Stimulated activated CD8-positive, alpha-beta memory T cell treated with anti-CD3 and anti-CD28 coated beads, Interleukin-7, amount 100 ng/mL, for 4 hours (primary cell): ENCODE data around the gene DPM2.
A peak's percentile ranks its signal among the peaks of the same experiment; 100 is the strongest.

Source experiments
- DNase-seq, 2 donors: peaks; one replicate each; pipeline ENCODE4 v3.0.0-alpha.2; 2020; ENCODE audit warnings: low read depth in 2 of 2

The DPM2 gene

DNA sequence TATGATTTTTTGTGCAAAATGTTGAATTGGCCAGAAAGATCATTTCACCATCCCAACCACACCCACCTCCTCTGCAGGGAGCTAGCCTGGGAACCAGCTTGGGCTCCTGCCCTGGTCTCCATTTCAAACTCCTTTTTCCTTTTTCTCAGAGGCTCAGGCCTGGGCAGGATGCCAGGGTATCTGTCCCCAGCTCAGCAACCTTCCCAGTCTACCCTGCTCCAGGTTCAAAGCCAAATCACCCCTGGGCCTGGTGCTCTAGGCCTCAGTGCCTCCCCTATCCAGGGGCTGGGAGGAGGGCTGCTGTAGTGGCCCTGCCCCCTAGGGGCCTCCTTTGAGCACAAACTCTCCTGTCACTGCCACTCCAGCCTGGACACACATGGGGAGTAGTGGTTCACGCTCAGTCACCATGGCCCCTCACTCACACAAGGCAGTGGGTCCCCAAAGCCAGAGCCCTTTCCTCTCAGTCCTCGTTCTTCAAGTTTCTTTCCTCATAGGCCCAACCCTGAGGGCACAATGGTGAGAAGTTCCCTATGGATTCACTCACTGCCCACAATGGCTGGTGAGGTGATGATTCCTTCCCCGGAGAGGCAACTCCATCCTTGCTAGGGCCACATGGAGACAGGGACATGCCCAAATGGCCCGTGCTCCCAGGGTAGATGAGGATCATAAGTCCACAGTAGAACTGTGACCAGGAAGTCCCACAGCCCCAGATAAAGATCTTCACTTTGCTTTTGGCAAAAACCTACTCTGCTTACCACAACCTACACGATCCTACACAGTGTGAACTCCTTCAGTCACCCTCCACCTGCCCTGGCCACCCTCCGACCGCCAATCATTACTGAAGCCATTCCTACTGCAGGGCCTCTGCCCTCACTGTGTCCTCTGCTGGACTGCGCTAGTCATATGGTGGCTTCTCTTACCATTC, 19.2 kb downstream of the DPM2 start:
- no peak for DNase-seq

DNA sequence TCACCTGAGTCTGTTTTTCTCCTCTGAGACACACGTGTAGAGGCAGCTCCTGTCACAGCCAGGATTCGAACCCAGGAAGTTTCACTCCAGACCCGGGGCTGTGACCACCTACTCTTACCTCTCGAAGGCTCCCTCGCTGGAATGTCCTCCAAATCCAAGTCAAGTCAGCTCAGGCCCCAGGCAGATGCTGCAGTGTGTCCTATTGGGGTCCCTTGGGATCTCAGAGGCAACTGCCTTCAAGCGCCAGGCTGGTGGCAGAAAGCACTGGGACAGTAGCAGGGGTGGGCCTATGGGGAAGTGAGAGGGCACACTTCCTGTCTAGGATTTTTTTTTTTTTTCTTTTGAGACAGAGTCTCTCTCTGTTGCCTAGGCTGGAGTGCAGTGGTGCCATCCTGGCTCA, 20.1 kb downstream of the DPM2 start:
- DNase-seq: no peak

DNA sequence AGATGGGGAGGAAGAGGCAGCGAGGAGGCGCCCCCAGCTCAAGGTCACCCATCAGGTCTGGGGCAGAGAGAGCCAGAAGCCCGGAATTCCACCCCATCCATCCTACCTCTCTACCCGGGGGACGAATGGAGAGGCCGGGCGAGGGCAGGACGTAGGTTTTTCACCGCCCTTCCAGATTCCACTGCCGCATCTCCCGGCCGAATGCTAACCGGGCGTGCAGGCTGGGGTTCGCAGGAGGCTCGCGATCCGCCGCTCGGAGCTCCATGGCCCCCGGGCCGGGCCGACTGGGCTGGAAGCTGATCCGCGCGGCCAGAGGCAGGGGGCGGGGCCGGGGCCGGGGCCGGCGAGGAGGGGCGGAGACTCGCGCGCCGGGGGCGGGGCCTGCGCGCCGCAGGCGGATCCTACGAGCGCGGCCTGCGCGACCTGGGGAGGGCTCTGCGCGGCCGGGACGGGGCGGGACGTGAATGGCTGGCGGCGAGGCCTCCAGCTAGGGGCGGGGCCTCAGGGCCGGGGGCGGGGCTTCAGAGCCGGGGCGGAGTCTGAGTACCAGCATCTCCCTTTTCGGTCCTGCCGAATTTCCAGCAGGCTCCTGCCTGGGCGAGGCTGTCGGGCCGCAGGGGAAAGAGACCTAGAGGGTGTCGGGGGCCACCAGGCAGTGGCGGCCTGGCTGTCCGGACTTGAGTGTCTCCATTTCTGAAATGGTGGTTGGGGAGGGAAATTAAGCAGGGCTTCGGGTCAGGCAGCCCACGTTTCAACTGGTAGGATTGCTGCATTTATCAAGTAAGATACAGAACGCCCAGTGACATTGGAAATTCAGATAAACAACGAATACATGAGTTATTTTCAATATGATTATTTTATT, 20.7 kb downstream of the DPM2 start, which contains the start of gene ST6GALNAC4:
Gene ST6GALNAC4 (minus strand): TSS at position 322 of the 862 bp plus-strand sequence. CDS start 622 bp downstream, outside the sequence.
- peak; percentile 88 to 92 for DNase-seq

DNA sequence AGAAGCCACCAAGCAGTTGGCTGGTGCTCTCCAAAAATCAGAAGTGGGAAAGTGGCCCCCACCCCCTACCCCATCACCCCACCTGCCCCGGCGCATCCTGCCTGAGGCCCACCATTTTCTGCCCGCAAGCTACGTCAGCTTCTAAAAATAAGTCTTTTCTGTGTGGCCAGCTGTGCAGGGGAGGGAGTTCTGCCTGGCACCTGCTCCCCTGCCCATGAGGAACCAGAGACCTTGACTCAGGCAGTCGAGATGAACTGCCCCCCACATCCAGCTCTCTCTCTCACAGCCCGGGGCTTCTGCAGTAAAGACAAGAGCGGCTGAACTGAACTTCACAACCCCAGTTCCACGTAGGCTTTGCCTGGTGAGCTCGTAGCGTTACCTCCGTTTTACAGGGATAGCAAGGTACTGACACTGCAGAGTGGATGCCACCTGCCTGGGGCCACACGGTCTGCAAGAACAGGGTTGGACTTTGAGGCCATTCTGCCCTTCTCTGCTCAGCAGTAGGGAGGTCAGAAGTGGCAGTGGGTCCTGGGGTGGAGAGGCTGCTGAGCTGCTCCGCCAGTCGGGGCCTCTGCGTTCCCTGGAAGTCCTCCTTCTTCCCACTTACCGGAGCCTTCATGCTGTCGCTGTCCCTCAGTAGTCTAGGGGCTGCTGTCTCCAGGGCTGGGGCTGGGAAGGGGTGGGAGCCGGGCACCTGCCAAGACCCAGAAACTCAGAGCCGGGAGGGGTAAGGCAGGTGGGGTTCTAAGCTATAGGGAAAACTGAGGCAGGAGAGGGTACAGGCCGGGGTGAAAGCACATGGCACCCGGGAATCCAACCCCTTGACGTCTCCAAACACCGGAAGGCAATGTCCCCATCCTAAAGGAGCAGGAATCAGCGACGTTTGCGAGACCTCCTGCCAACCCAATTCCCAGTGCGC, 21.6 kb downstream of the DPM2 start:
- DNase-seq: no peak

GRCh38 chr9:127915325-127915752, 22.3 kb downstream of the DPM2 start:
- DNase-seq: no peak

DNA sequence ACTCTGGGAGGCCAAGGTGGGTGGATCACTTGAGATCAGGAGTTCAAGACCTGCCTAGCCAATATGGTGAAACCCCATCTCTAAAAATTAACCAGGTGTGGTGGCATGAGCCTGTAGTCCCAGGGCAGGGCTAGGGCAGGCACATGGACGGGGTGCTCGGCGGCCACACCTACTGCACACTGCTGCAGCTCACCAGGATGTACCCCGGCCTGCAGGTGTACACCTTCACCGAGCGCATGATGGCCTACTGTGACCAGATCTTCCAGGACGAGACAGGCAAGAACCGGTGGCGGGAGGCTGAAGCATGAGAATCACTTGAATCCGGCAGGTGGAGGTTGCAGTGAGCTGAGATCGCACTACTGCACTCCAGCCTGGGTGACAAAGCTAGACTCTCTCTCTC, 24.0 kb downstream of the DPM2 start:
- no peak for DNase-seq

DNA sequence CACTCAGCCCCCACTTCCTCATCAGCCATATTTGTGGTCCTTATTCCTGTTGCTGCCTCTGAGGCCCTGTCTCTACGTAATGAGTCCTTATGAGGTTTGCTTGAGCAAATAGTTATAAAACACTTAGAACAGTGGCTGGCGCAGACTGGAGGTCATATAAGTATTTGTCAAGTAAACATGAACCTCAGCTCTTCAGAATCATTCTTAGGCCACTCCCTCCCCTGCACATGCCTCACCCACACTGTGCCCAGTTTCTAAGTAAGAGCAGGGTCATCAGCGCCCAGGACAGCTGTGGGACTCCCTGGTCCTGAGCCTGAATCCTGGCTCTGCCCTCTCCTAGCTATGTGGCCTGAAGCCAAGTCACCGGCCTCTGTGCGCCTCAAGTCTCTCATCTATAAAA, 24.8 kb downstream of the DPM2 start:
- DNase-seq: no peak

DNA sequence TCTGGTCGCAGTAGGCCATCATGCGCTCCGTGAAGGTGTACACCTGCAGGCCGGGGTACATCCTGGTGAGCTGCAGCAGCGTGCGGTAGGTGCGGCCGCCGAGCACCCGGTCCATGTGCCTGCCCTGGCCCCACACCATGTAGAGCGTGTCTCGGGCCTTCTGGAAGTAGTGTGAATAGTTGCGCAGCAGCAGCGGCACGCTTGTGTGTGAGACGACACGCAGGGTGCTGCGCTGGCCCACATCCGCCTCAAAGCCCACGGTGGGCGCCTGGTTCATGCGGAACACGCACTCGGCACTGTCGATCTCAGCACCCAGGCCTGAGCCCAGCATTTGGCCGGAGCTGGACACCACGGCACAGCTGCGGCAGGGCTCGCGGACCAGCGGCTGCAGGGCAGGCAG, 25.4 kb downstream of the DPM2 start:
- no peak for DNase-seq

DNA sequence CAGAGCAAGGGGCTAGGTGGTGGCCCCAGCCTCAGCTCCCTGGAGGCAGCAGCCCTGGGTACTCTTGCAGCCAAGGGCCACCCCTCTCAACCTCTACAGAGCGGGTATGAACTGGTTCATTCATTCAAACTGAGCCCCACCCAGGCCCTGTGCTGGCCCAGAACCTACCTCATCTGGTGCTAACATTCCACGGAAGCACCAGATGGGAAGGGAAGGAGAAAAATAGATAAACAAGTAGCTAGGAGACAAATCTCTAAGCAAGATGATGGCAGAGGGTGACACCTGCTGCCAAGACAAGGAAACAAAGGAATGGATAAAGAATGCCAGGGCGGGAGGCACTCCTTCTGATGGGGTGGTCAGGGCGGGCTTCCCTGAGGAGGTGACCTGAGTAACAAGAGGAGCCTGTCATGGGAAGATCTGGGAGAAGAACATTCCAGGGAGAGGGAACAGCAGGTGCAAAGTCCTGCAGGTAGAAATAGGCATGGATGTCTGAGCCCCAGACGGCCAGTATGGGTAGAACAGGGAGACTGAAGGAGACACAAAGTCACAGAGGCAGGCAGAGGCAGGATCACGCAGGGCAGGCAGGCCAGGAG, 26.9 kb downstream of the DPM2 start:
- no peak for DNase-seq

DNA sequence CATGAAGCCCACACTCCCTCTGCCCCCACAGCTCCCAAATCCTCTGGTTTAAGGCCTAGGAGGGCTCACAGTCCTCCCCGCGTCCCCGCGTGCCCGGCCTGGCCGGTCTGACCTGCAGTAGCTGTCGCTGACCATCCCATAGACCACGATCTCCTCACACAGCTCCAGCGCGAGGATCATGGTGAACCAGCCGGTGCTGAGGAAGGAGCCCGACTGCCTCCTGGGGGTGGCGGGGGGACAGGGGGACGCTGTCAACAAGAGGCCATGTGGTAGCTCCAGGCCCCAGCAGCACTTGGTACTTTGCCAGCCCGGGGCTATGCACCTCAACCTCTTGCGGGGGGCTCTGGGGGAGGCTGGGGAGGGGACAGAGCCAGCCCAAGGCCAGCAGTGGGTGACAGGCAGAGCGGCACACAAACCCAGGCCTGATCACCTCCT, 27.8 kb downstream of the DPM2 start:
- DNase-seq: no peak

GRCh38 chr9:127908660-127908926, 29.1 kb downstream of the DPM2 start:
- DNase-seq: no peak

GRCh38 chr9:127907867-127908659, 29.6 kb downstream of the DPM2 start:
- DNase-seq: no peak

DNA sequence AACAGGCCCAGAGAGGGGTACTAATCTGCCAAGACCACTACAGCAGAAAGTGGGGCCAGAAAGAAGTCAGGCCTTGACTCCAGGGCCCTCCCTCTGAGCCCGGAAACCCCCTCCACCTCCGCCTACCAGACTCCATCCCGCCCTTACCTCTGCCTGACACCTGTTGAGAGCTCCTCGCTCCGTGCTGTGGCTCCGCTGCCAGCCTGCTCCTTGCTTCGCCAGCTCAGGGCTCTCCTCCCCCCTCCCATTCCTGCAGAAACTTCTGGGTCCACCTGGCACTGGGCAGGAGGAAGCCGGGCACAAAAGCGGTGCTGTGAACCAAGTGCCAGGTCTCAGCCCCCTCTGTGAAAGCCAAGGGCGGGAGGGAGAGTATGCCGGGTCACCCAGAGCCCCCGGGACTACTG, 31.9 kb downstream of the DPM2 start:
- DNase-seq: peak in 1 of 2 donors; percentile 56

GRCh38 chr9:127905004-127905728, 32.5 kb downstream of the DPM2 start:
- DNase-seq: peak in 1 of 2 donors; percentile 45

DNA sequence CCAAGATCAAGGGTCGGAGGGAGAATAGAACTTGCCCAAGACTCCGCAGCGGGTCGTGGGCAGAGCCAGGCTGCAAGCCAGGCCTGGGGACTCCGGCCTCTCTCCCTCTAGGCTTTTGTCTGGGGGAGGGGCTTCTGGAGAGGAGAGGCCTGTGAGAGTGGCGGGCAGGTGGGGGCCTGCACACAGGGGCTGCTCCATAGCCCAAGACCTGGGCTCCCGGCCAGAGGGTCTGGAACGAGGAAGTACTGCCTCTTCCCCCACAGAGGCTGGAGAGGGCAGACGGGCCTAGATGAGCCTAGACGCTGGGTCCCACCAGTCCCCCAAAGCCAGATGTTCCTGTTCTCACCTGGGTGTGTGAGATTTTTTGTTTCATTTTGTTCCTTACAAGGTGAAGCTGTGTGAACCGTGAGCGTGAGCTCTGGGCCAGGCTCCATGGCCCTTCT, 33.1 kb downstream of the DPM2 start:
- no peak for DNase-seq

DNA sequence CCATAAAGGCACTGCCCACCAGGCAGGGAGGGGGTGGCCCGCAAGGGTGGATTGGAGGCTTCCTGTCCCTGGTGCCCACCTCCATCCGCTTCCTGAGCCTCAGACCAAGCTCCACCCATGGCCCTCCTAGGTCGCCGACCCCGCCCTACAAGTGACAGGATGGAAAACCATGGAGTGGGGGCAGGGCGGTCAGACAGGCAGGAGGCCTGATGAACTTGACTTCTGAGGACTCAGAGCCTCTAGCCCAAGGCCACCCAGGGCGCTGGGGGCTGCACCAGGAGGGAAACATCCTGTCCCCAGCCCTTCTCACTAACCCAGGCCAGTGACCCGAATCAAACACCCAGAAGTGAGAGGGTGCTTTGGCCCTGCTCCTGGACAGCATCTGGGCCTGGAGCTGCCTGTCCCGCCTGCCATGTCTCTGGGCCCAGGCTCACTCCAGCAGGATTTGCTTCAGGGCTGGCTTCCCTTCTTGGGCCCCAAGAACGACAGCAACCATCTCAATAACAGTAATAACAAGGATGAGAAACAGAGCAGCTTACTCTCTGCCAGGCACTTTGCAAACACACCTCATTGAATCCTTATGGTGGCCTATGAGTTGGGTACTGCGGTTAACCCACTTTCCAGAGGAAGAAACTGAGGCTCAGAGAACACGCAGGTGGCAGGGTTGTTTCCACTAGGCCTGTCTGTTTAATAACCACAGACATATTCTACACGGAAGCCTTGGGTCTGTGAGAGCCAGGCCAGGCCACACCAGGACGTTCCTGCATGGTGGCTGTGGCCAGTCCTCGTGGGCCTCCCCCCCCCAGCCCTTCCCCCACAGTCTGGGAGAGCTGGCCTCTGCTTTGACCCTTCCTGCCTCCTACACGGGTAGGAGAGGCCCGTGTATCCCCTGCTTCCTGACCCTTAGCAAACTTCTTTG, 33.8 kb downstream of the DPM2 start:
- peak; percentile 40 to 56 for DNase-seq

GRCh38 chr9:127899128-127899943, 38.3 kb downstream of the DPM2 start, which contains the start of gene ST6GALNAC6:
TSS of gene ST6GALNAC6 (minus strand) at chr9:127899603. CDS start at chr9:127897981, 1,622 bp downstream.
- peak in 1 of 2 donors; percentile 69 for DNase-seq
